Heart left ventricle (tissue), 16 donors: ENCODE results near the gene OR51B4. TPM values are rescaled to one million over a fixed set of nuclear protein-coding genes. Genes with fewer than 3 reads are reported as not detected.

ENCODE experiments used
- ATAC-seq, 4 donors: fragments of 200-7000 bp; cut with Tn5 transposase; one replicate each; pipeline ENCODE4 v1.9.1; 2020 to 2022; ENCODE audit warnings: moderate library complexity in 4 of 4, mild to moderate bottlenecking in 3 of 4, moderate number of reproducible peaks in 1 of 4
- DNase-seq, 5 donors: peaks; one replicate each; pipeline ENCODE4 v3.0.0-alpha.2; 2020
- H3K27ac ChIP-seq, 12 donors: fragments of 200-600 bp; sonication (generic) in 4 of 12; one replicate each; pipeline versions ENCODE4 v1.5.0 to v1.8.0; 2016 to 2022; ENCODE audit warnings: mild to moderate bottlenecking in 2 of 12
- H3K27me3 ChIP-seq, 9 donors: fragments of 200-600 bp; sonication (generic) in 2 of 9; one replicate each; pipeline versions ENCODE4 v1.5.1 to v1.8.0; 2016 to 2022; ENCODE audit warnings: mild to moderate bottlenecking in 3 of 9
- H3K36me3 ChIP-seq, 9 donors: fragments of 200-600 bp; sonication (generic) in 2 of 9; one replicate each; pipeline versions ENCODE4 v1.5.0 to v1.8.0; 2018 to 2022; ENCODE audit warnings: mild to moderate bottlenecking in 2 of 9
- H3K4me1 ChIP-seq, 12 donors: fragments of 200-600 bp; sonication (generic) in 4 of 12; one replicate each; pipeline versions ENCODE4 v1.5.0 to v1.8.0; 2016 to 2022; ENCODE audit warnings: mild to moderate bottlenecking in 3 of 12
- H3K4me3 ChIP-seq, 12 donors: fragments of 200-600 bp; sonication (generic) in 4 of 12; one replicate each; pipeline versions ENCODE4 v1.5.0 to v1.8.0; 2017 to 2022; ENCODE audit warnings: mild to moderate bottlenecking in 9 of 12, moderate library complexity in 4 of 12
- H3K9me3 ChIP-seq, 12 donors: fragments of 200-600 bp; sonication (generic) in 4 of 12; one replicate each; pipeline versions ENCODE4 v1.5.0 to v1.8.0; 2016 to 2022; ENCODE audit warnings: mild to moderate bottlenecking in 1 of 12
- CTCF ChIP-seq, 12 donors: fragments of 200-600 bp; sonication (generic) in 4 of 12; IDR thresholded peaks; one replicate each; pipeline versions ENCODE4 v1.5.0 to v1.8.0; 2018 to 2022; ENCODE audit warnings: antibody characterized with exemption in 12 of 12, mild to moderate bottlenecking in 5 of 12
- POLR2A ChIP-seq, 2 donors: fragments of 450-650 bp; IDR thresholded peaks; one replicate each; pipeline ENCODE4 v1.6.1; 2017; ENCODE audit warnings: antibody characterized with exemption in 2 of 2, mild to moderate bottlenecking in 2 of 2, moderate library complexity in 2 of 2
- WGBS, 4 donors: extraction: QIAGEN DNeasy Blood & Tissue Kit in 2 of 4; methylation state at CpG; one replicate each; pipeline versions ENCODE4 v1.1.5 to v1.1.7; 2013 to 2018; 5-methylcytosine and 5-hydroxymethylcytosine counted together
- intact Hi-C, 10 donors: fragments of 100-400 bp; cut with DNase I; formaldehyde crosslinking; loops; one replicate each; pipeline versions ENCODE4 v1.11.1 to v1.14.2; 2022
- polyA plus RNA-seq, 2 donors: library from polyadenylated mRNA; stranded (reverse); fragments of 200-250 nt; gene quantifications; one replicate each; pipeline ENCODE4 v1.2.3, GENCODE V29; 2013
- total RNA-seq, 9 donors: library from RNA; depleted of rRNA in 2 of 9; stranded (reverse); fragments of >200 nt in 2 of 9; fragmentation: NEBNext Ultra II Directional in 3 of 9; extraction: Animal tissue kit (Norgen Biotek cat#: 25700) in 3 of 9; gene quantifications; one replicate each; pipeline versions ENCODE4 v1.1.0 to v1.2.4, GENCODE V29; 2016 to 2023
- donor health status: ischemic (EF 13 %, LVEDD 7.1; RV severe dilation, severe dysfunction).
- donor health status: healthy with polysubstance abuse.
- donor health status: DM: no; HTN: yes; CAD: no.
- donor health status: DM: no; HTN: no; CAD: no.
- donor health status: ischemic (EF 25% LVEDD 6.9; RV normal size, moderate dysfunction).
- donor health status: ischemic (EF 25% LVEDD 5.7; RV mildly dilated, moderate dysfunction).
- donor health status: healthy.
- donor health status: DM: yes; HTN: yes; CAD: no.
- donor health status: ischemic (EF 35%, LVEDD 5.7; RV mildly dilated, moderate dysfunction).
- donor health status: nonischemic (EF 11% LVEDD 7.7; RV severe dilation, severe dysfunction).
- donor health status: DM: yes; HTN: yes; CAD: no.
- donor health status: PGD.
- donor health status: ischemic (EF 29% LVEDD 5.4; RV normal size, mild dysfunction).
- donor health status: nonischemic (EF 23%, LVEDD 6.1; RV moderate dilation, normal function).

OR51B4 gene
- total and polyA plus RNA-seq, 11 donors, result not detected

DNA sequence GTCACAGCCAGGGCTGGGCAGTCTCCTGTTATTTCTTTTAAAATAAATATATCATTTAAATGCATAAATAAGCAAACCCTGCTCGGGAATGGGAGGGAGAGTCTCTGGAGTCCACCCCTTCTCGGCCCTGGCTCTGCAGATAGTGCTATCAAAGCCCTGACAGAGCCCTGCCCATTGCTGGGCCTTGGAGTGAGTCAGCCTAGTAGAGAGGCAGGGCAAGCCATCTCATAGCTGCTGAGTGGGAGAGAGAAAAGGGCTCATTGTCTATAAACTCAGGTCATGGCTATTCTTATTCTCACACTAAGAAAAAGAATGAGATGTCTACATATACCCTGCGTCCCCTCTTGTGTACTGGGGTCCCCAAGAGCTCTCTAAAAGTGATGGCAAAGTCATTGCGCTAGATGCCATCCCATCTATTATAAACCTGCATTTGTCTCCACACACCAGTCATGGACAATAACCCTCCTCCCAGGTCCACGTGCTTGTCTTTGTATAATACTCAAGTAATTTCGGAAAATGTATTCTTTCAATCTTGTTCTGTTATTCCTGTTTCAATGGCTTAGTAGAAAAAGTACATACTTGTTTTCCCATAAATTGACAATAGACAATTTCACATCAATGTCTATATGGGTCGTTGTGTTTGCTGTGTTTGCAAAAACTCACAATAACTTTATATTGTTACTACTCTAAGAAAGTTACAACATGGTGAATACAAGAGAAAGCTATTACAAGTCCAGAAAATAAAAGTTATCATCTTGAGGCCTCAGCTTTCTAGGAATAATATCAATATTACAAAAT is 13.4 kb downstream of the OR51B4 start:
- no peaks in the 10 kb centered on the region for H3K36me3 ChIP-seq
- no peak for ATAC-seq
- intact Hi-C loops, result no loop called here
- H3K4me1 ChIP-seq, result no peaks in the 10 kb centered on the region
- 64 to 70% (median 67%) methylated on average over 7 of the region's 7 CpGs for WGBS, 4 donors
- no peak overlapping the region for H3K4me3 ChIP-seq
- H3K27ac ChIP-seq, result no peak overlapping the region
- H3K9me3 ChIP-seq, result no peaks in the 10 kb centered on the region
- no peak for TF ChIP-seq POLR2A (IDR thresholded peaks at IDR 0.05)
- no peak for DNase-seq
- H3K27me3 ChIP-seq, result no peaks in the 10 kb centered on the region

- WGBS, 4 donors, result 67 to 76% (median 74%) methylated on average over 3 of the region's 3 CpGs
- ATAC-seq (no peak), DNase-seq (no peak)
- no peak for TF ChIP-seq CTCF (IDR thresholded peaks at IDR 0.05)
- TF ChIP-seq POLR2A (IDR thresholded peaks at IDR 0.05), result no peak
- no peaks in the 10 kb centered on the region for H3K4me1 ChIP-seq
- no peaks in the 10 kb centered on the region for H3K9me3 ChIP-seq
- H3K27ac ChIP-seq, result no peak overlapping the region
- no peaks in the 10 kb centered on the region for H3K36me3 ChIP-seq
- no peak overlapping the region for H3K4me3 ChIP-seq
- intact Hi-C loops, result no loop called here
- no peaks in the 10 kb centered on the region for H3K27me3 ChIP-seq
Measured at GRCh38 chr11:5286901-5287300, 14.8 kb downstream of the OR51B4 start.

GRCh38 chr11:5286351-5286750 is 15.4 kb downstream of the OR51B4 start:
- ATAC-seq (no peak), DNase-seq (no peak)
- no peak overlapping the region for H3K4me3 ChIP-seq
- 11 to 23% (median 17%) methylated on average over 1 of the region's 1 CpG for WGBS, 4 donors
- intact Hi-C loops, result no loop called here
- H3K27ac ChIP-seq, result no peak overlapping the region
- no peaks in the 10 kb centered on the region for H3K9me3 ChIP-seq
- TF ChIP-seq CTCF (IDR thresholded peaks at IDR 0.05), result no peak
- TF ChIP-seq POLR2A (IDR thresholded peaks at IDR 0.05), result no peak
- no peaks in the 10 kb centered on the region for H3K36me3 ChIP-seq
- no peaks in the 10 kb centered on the region for H3K4me1 ChIP-seq
- no peaks in the 10 kb centered on the region for H3K27me3 ChIP-seq

GRCh38 chr11:5285703-5286340 is 15.9 kb downstream of the OR51B4 start:
- Histone ChIP-seq H3K4me1 (peaks cover 0 to 2% (median 0%) of the 10 kb centered on the region in 12 donors), H3K4me3 (no peak overlapping the region)
- WGBS, 4 donors, result 70 to 87% (median 79%) methylated on average over 4 of the region's 4 CpGs

More at GRCh38 chr11:5285703-5286340, 15.9 kb downstream of the OR51B4 start:
- no peak for DNase-seq
- no peaks in the 10 kb centered on the region for H3K27me3 ChIP-seq
- no peaks in the 10 kb centered on the region for H3K9me3 ChIP-seq
- no peaks in the 10 kb centered on the region for H3K36me3 ChIP-seq
- intact Hi-C loops, result no loop called here
- no peak for ATAC-seq
- TF ChIP-seq POLR2A (IDR thresholded peaks at IDR 0.05) (no peak), CTCF (IDR thresholded peaks at IDR 0.05) (no peak)
- H3K27ac ChIP-seq, result no peak overlapping the region
